GM18868 (cell line): ENCODE measurements around the gene HOXD11.

Experiments
- ATAC-seq: cut with Tn5 transposase; IDR thresholded peaks from one replicate; pipeline ENCODE4 v1.9.1; 2021; ENCODE audit warnings: mild to moderate bottlenecking, moderate library complexity; ENCODE audit not compliant: unreplicated experiment

HOXD11 gene

GRCh38 chr2:176130957-176131847, 24.1 kb downstream of the HOXD11 start:
- ATAC-seq = no peak

- no peak for ATAC-seq
These were observed 24.7 kb downstream of the HOXD11 start for GRCh38 chr2:176131848-176132158.

GRCh38 chr2:176132205-176133171, 25.4 kb downstream of the HOXD11 start:
- ATAC-seq = no peak

- ATAC-seq = no peak
These were observed 26.3 kb downstream of the HOXD11 start for GRCh38 chr2:176133389-176133788.

- no peak for ATAC-seq
These were observed 27.0 kb downstream of the HOXD11 start for GRCh38 chr2:176134035-176134434.

- ATAC-seq = no peak
These were observed 28.0 kb downstream of the HOXD11 start for GRCh38 chr2:176135035-176135440.

GRCh38 chr2:176136374-176137251, 29.5 kb downstream of the HOXD11 start:
- ATAC-seq = no peak

- no peak for ATAC-seq
These were observed 30.1 kb downstream of the HOXD11 start for GRCh38 chr2:176137252-176137580.

GRCh38 chr2:176137906-176138305, 30.8 kb downstream of the HOXD11 start:
- ATAC-seq = no peak

- ATAC-seq = no peak
These were observed 31.4 kb downstream of the HOXD11 start for GRCh38 chr2:176138526-176138922.

GRCh38 chr2:176138923-176139660, 32.0 kb downstream of the HOXD11 start:
- no peak for ATAC-seq

GRCh38 chr2:176139661-176140512, 32.8 kb downstream of the HOXD11 start:
- ATAC-seq = no peak

- peak; percentile 91 for ATAC-seq
These were observed 33.6 kb downstream of the HOXD11 start for GRCh38 chr2:176140513-176141317.

- no peak for ATAC-seq
These were observed 35.2 kb downstream of the HOXD11 start for GRCh38 chr2:176142281-176142680.

- no peak for ATAC-seq
These were observed 38.2 kb downstream of the HOXD11 start for GRCh38 chr2:176145085-176145969.

GRCh38 chr2:176146101-176146500, 39.0 kb downstream of the HOXD11 start:
- no peak for ATAC-seq

- ATAC-seq = no peak
These were observed 39.6 kb downstream of the HOXD11 start for GRCh38 chr2:176146645-176147044.
